Measurements from ENCODE around the gene BMP7.

Gene BMP7

GRCh38 chr20:57251344-57251743 is 15.1 kb downstream of the BMP7 start:
- no peak for DNase-seq (ENCODE audit: extremely low read depth, low read depth)
- no peak overlapping the region for H3K4me3 ChIP-seq (replicated peaks; ENCODE audit: low read depth, low read length)
- TF ChIP-seq, protein P1, sequence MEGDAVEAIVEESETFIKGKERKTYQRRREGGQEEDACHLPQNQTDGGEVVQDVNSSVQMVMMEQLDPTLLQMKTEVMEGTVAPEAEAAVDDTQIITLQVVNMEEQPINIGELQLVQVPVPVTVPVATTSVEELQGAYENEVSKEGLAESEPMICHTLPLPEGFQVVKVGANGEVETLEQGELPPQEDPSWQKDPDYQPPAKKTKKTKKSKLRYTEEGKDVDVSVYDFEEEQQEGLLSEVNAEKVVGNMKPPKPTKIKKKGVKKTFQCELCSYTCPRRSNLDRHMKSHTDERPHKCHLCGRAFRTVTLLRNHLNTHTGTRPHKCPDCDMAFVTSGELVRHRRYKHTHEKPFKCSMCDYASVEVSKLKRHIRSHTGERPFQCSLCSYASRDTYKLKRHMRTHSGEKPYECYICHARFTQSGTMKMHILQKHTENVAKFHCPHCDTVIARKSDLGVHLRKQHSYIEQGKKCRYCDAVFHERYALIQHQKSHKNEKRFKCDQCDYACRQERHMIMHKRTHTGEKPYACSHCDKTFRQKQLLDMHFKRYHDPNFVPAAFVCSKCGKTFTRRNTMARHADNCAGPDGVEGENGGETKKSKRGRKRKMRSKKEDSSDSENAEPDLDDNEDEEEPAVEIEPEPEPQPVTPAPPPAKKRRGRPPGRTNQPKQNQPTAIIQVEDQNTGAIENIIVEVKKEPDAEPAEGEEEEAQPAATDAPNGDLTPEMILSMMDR (IDR thresholded peaks at IDR 0.05; ENCODE audit: low read depth, low read length, missing control alignments), result no peak

DNA sequence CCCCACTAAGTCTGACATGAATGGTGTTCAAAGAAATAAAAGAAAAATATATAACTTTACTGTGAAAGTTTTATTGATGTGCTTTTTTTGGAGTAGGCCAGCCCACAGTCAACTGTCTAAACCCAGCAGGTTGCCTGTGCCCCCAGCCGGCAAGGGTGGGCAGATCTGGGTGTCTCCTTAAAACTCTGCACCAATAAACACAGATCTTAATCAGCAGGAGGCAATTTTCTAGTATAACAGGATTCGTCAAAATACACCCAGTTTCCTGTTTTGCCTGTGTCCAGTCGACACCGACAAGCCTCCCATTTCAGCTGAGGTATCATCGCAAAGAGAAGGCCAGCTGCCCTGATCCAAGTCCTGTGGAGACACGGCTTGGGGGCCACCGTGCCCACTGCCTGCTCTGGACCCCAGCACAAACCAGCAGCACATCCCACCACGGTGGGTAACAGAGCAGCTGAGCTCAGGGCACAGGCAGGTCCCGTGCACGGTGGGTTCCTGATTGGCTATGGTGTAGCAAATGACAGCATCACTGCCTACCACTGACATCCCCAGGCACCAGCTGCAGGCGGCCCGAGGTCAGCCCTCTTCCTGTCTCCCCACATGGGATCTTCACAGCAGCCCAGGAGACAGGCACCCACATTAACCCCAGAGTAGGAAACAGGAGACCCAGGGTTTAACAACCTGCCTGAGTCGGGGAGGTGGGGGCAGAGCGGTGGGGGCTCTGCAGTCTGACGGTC is 15.7 kb downstream of the BMP7 start:
- DNase-seq (ENCODE audit: extremely low read depth, low read depth), result no peak
- TF ChIP-seq, protein P1 (IDR thresholded peaks at IDR 0.05; ENCODE audit: low read depth, low read length, missing control alignments), result no peak
- no peak overlapping the region for H3K4me3 ChIP-seq (replicated peaks; ENCODE audit: low read depth, low read length)

DNA sequence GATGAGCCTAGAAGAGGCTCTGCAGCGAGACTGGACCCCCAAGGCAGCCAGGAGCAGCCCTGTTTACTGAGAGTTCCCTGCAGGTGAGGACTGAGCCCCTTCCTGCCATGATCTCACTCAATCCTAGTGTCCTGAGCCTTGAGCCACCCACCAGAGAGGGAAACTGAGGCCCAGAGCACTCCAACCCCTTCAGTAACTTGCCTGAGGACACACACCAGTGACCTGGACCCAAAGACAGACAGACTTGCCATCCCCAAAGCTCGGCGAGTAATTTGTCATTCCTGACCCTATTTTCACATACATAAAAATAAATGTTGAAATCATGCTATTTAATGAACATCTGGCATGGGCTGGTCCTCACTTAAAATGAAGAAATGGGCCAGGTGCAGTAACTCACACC is 16.7 kb downstream of the BMP7 start:
- TF ChIP-seq, protein P1 (IDR thresholded peaks at IDR 0.05; ENCODE audit: low read depth, low read length, missing control alignments), result no peak
- no peak overlapping the region for H3K4me3 ChIP-seq (replicated peaks; ENCODE audit: low read depth, low read length)
- DNase-seq (ENCODE audit: extremely low read depth, low read depth), result no peak

- DNase-seq (ENCODE audit: extremely low read depth, low read depth), result no peak
- H3K4me3 ChIP-seq (replicated peaks; ENCODE audit: low read depth, low read length), result no peak overlapping the region
- TF ChIP-seq, protein P1 (IDR thresholded peaks at IDR 0.05; ENCODE audit: low read depth, low read length, missing control alignments), result no peak
Observed at GRCh38 chr20:57249073-57249472, 17.4 kb downstream of the BMP7 start.

- no peak for DNase-seq (ENCODE audit: extremely low read depth, low read depth)
- TF ChIP-seq, protein P1 (IDR thresholded peaks at IDR 0.05; ENCODE audit: low read depth, low read length, missing control alignments), result no peak
- no peak overlapping the region for H3K4me3 ChIP-seq (replicated peaks; ENCODE audit: low read depth, low read length)
Observed at GRCh38 chr20:57248132-57248797, 18.2 kb downstream of the BMP7 start.

DNA sequence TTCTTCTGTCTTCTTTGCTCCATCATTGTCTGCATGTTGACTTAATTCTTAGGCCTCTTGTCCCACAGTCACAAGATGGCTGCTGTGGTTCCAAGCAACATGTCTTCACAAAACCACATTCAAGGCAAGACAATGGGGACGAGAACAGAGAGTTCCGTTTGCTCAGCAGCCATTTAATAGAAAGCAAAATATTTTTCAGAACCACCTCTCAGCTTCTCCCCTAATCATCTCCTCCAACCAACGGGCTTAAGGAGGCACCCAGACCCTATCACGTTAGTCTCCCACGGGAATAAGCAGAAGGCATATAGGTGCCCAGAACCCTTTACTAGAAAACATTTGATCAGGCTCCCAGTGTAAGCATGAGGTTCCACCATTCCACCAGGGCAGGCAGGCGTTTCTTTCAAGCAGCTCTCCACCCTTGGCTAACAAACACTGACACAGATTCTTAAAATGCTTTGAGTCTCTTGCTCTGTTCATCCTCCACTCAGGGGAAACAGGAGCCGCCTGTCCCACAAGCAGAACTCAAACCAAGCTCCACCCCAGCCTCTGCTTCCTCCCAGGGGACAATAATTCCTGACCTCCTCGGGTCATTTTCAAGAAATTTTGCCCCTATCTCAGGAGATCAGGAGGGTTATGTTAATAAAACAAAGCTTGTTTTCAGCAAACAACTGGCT is 19.0 kb downstream of the BMP7 start:
- H3K4me3 ChIP-seq (replicated peaks; ENCODE audit: low read depth, low read length), result no peak overlapping the region
- TF ChIP-seq, protein P1 (IDR thresholded peaks at IDR 0.05; ENCODE audit: low read depth, low read length, missing control alignments), result no peak
- DNase-seq (ENCODE audit: extremely low read depth, low read depth), result no peak

Data from HFF-Myc (cell line).